Smooth muscle cell of the pulmonary artery (primary cell): ENCODE measurements around the gene SLC43A3. TPM values are rescaled to one million over a fixed set of nuclear protein-coding genes. Genes with fewer than 3 reads are reported as not detected.

ENCODE experiments used
- total RNA-seq: library from RNA; depleted of rRNA; stranded (reverse); fragments of >200 nt; gene quantifications from 2 replicates; pipeline ENCODE4 v1.2.3, GENCODE V29; 2014

SLC43A3 gene
- total RNA-seq, result 18.2 and 21.3 TPM in 2 replicates

GRCh38 chr11:57426929-57427726 is at the start of gene SLC43A3:
TSS of gene SLC43A3 (minus strand) at chr11:57427121. CDS start at chr11:57426172, 949 bp downstream.

GRCh38 chr11:57460022-57460757 is 33.3 kb upstream of the SLC43A3 start, which contains the start of gene RTN4RL2:
TSS of gene RTN4RL2 (plus strand) at chr11:57460528. CDS start at chr11:57460866, 338 bp downstream.

GRCh38 chr11:57390535-57390934 is 36.4 kb downstream of the SLC43A3 start, which contains the start of gene PRG2:
TSS of gene PRG2 (minus strand) at chr11:57390650. CDS start at chr11:57389944, 706 bp downstream.

GRCh38 chr11:57380975-57381374 is 45.9 kb downstream of the SLC43A3 start, which contains the start of gene PRG3:
TSS of gene PRG3 (minus strand) at chr11:57381150. CDS start at chr11:57380708, 442 bp downstream.

Other genes starting within 250 kb of the SLC43A3 start
- not detected in 2 replicates for gene LRRC55, start 245.2 kb downstream of the SLC43A3 start, total RNA-seq
- gene APLNR, start 189.9 kb downstream of the SLC43A3 start, total RNA-seq, result 0.03 and 0.39 TPM in 2 replicates
- gene TNKS1BP1, start 102.2 kb downstream of the SLC43A3 start, total RNA-seq, result 89.9 and 90.3 TPM in 2 replicates
- gene SSRP1, start 91.2 kb downstream of the SLC43A3 start, total RNA-seq, result 49.5 and 59.6 TPM in 2 replicates
- not detected in 2 replicates for gene P2RX3, start 88.8 kb downstream of the SLC43A3 start, total RNA-seq
- gene PRG3, start 46.0 kb downstream of the SLC43A3 start, total RNA-seq, result not detected in 2 replicates
- gene PRG2, start 36.5 kb downstream of the SLC43A3 start, total RNA-seq, result 0.26 and 0.73 TPM in 2 replicates
- gene RTN4RL2, start 33.4 kb upstream of the SLC43A3 start, total RNA-seq, result 0.13 TPM in 1 of 2 replicates, not detected in the other
- gene SLC43A1, start 88.6 kb upstream of the SLC43A3 start, total RNA-seq, result 6.3 and 12.7 TPM in 2 replicates
- 18.6 and 24.2 TPM in 2 replicates for gene TIMM10, start 103.6 kb upstream of the SLC43A3 start, total RNA-seq
- gene SMTNL1, start 110.5 kb upstream of the SLC43A3 start, total RNA-seq, result not detected in 2 replicates
- gene UBE2L6, start 140.6 kb upstream of the SLC43A3 start, total RNA-seq, result 46.3 and 60.1 TPM in 2 replicates
- 11.6 and 43.9 TPM in 2 replicates for gene SERPING1, start 170.6 kb upstream of the SLC43A3 start, total RNA-seq
- gene YPEL4, start 222.8 kb upstream of the SLC43A3 start, total RNA-seq, result 1.2 and 1.8 TPM in 2 replicates
- 11.0 and 13.5 TPM in 2 replicates for gene CLP1, start 230.6 kb upstream of the SLC43A3 start, total RNA-seq
- 47.3 and 57.9 TPM in 2 replicates for gene ZDHHC5, start 241.0 kb upstream of the SLC43A3 start, total RNA-seq